Mammary epithelial cell (primary cell): ENCODE results near the gene UGT1A8.

Source experiments
- CTCF ChIP-seq, 2 donors: IDR thresholded peaks in 1 of 2; conservative IDR thresholded peaks in 1 of 2; 2 replicates each; pipeline ENCODE4 v1.5.1; 2011 to 2012; ENCODE audit warnings: inconsistent platforms in 2 of 2, low read length in 2 of 2, mild to moderate bottlenecking in 2 of 2, control low read depth in 1 of 2, low read depth in 1 of 2; ENCODE audit not compliant: insufficient read depth in 1 of 2; ENCODE audit errors: extremely low read depth in 1 of 2
- EZH2 ChIP-seq: IDR thresholded peaks from 2 replicates; pipeline ENCODE4 v1.6.1; 2012; ENCODE audit warnings: low read length, inconsistent platforms, borderline replicate concordance

- TF ChIP-seq EZH2 (no peak), CTCF (conservative IDR thresholded peaks at IDR 0.05 in 1 of 2, IDR thresholded peaks at IDR 0.05 in 1 of 2; ENCODE audit: extremely low read depth in 1 of 2, insufficient read depth in 1 of 2, low read depth in 1 of 2, low read length in 2 of 2) (no peak)
Measured at GRCh38 chr2:233789554-233789953, 172.1 kb downstream of the UGT1A8 start.
